ENCODE data around the gene GRIK2. TPM values are rescaled to one million over a fixed set of nuclear protein-coding genes. Genes with fewer than 3 reads are reported as not detected.

GRIK2 gene
- total RNA-seq, 1 experiment from 2014 or later, result 0.29 TPM

DNA sequence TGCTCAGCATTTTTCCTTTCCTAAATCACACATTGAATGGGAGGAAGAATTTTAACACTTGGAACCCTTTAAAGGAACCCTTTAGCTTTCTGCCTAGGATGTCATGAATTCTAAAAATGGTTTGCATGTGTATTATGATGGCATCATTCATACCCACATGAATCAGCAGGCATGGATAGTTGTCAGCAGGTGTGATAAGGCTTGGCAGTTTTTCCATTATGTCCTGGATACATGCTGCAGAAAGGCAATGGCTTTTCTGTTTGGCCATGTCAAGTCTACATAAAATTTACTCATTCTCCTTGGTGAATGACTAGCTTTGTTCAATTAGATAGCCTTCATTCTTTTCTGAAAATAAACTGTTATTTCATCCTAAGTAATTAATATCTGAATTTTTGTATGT, 353.7 kb downstream of the GRIK2 start:
- BruUV-seq (replicated peaks), result no TSS peak
- Histone ChIP-seq H3K9me3 (no peaks in the 10 kb centered on the region), H3K27me3 (replicated peaks; ENCODE audit: control insufficient read depth, insufficient read depth, low read length) (no peaks in the 10 kb centered on the region), H3K4me1 (no peaks in the 10 kb centered on the region), H3K4me3 (ENCODE audit: low read depth, low read length) (no peak overlapping the region), H3K36me3 (ENCODE audit: control insufficient read depth, insufficient read depth, low read length) (no peaks in the 10 kb centered on the region)
- POLR2A ChIA-PET, result no interaction called here
- Mint-ChIP-seq H3K27me3 (ENCODE audit: insufficient read depth, unreplicated experiment) (no peaks in the 10 kb centered on the region), H3K4me1 (ENCODE audit: low read depth, unreplicated experiment) (no peaks in the 10 kb centered on the region), H3K27ac (ENCODE audit: unreplicated experiment) (no peak overlapping the region), H3K4me3 (ENCODE audit: unreplicated experiment) (no peak overlapping the region), H3K36me3 (ENCODE audit: insufficient read depth, unreplicated experiment) (no peaks in the 10 kb centered on the region), H3K9me3 (ENCODE audit: unreplicated experiment) (no peaks in the 10 kb centered on the region)
- intact Hi-C loops (cut with micrococcal nuclease; ENCODE audit: unreplicated experiment), result no loop called here
- CTCF ChIA-PET, result no interaction called here
- no peak for DNase-seq
- TF ChIP-seq, protein P1, sequence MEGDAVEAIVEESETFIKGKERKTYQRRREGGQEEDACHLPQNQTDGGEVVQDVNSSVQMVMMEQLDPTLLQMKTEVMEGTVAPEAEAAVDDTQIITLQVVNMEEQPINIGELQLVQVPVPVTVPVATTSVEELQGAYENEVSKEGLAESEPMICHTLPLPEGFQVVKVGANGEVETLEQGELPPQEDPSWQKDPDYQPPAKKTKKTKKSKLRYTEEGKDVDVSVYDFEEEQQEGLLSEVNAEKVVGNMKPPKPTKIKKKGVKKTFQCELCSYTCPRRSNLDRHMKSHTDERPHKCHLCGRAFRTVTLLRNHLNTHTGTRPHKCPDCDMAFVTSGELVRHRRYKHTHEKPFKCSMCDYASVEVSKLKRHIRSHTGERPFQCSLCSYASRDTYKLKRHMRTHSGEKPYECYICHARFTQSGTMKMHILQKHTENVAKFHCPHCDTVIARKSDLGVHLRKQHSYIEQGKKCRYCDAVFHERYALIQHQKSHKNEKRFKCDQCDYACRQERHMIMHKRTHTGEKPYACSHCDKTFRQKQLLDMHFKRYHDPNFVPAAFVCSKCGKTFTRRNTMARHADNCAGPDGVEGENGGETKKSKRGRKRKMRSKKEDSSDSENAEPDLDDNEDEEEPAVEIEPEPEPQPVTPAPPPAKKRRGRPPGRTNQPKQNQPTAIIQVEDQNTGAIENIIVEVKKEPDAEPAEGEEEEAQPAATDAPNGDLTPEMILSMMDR (IDR thresholded peaks at IDR 0.05; ENCODE audit: insufficient read depth in 1 of 2, low read depth in 1 of 2, low read length in 1 of 2, severe bottlenecking in 1 of 2, unreplicated experiment in 1 of 2), result no peak

DNA sequence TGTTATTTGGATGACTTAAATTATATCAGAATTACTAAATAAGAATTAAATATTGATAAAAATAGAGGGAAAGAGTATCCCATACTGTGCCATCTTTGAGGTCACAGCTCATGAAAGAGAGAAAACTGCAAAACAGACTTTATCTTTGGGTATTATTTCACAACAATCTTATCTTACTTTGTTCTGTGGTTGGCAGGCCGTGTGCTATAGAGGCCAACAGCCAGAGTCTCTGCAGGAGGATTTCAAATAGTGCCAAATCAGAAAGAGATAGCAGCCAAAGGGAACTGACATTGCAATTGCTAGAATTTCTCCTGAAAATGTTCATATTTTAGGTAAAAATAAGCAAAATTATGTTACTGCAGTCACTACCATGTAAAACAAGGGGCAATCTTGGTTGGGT, 354.2 kb downstream of the GRIK2 start:
- ChIA-PET POLR2A (no interaction called here), CTCF (no interaction called here)
- Mint-ChIP-seq H3K9me3 (ENCODE audit: unreplicated experiment) (no peaks in the 10 kb centered on the region), H3K36me3 (ENCODE audit: insufficient read depth, unreplicated experiment) (no peaks in the 10 kb centered on the region), H3K27me3 (ENCODE audit: insufficient read depth, unreplicated experiment) (no peaks in the 10 kb centered on the region), H3K27ac (ENCODE audit: unreplicated experiment) (no peak overlapping the region), H3K4me1 (ENCODE audit: low read depth, unreplicated experiment) (no peaks in the 10 kb centered on the region), H3K4me3 (ENCODE audit: unreplicated experiment) (no peak overlapping the region)
- Histone ChIP-seq H3K27me3 (replicated peaks; ENCODE audit: control insufficient read depth, insufficient read depth, low read length) (no peaks in the 10 kb centered on the region), H3K36me3 (ENCODE audit: control insufficient read depth, insufficient read depth, low read length) (no peaks in the 10 kb centered on the region), H3K9me3 (no peaks in the 10 kb centered on the region), H3K4me3 (ENCODE audit: low read depth, low read length) (no peak overlapping the region), H3K4me1 (no peaks in the 10 kb centered on the region)
- intact Hi-C loops (cut with micrococcal nuclease; ENCODE audit: unreplicated experiment), result no loop called here
- no TSS peak for BruUV-seq (replicated peaks)
- DNase-seq, result no peak
- TF ChIP-seq, protein P1 (IDR thresholded peaks at IDR 0.05; ENCODE audit: insufficient read depth in 1 of 2, low read depth in 1 of 2, low read length in 1 of 2, severe bottlenecking in 1 of 2, unreplicated experiment in 1 of 2), result no peak

DNA sequence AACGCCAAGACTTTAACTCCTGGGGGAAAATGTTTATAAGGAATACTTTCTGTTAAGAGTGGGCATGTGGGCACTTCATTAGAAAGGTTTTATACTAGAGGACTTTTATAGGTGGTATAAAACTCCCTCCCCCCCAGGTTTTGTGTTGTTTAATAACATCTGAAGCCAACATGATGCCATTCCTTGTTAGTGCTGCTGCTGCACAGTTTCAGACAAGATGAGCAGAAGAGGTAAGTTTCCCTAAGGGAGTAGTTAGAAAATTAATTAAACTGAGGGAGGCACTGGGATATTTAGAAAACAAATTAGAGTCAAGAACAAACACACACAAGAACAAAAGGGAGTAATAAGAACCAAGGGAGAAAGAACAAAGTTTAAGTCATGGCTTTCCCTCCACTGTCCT, 362.4 kb downstream of the GRIK2 start:
- H3K27me3 Mint-ChIP-seq (ENCODE audit: insufficient read depth, unreplicated experiment), result no peaks in the 10 kb centered on the region
- no peaks in the 10 kb centered on the region for H3K36me3 ChIP-seq (ENCODE audit: control insufficient read depth, insufficient read depth, low read length)
- intact Hi-C loops (cut with micrococcal nuclease; ENCODE audit: unreplicated experiment), result no loop called here
- no peaks in the 10 kb centered on the region for H3K9me3 ChIP-seq
- CTCF ChIA-PET, result no interaction called here
- no peaks in the 10 kb centered on the region for H3K27me3 ChIP-seq (replicated peaks; ENCODE audit: control insufficient read depth, insufficient read depth, low read length)
- H3K4me1 Mint-ChIP-seq (ENCODE audit: low read depth, unreplicated experiment), result no peaks in the 10 kb centered on the region
- no peak for DNase-seq
- H3K9me3 Mint-ChIP-seq (ENCODE audit: unreplicated experiment), result no peaks in the 10 kb centered on the region
- TF ChIP-seq, protein P1 (IDR thresholded peaks at IDR 0.05; ENCODE audit: insufficient read depth in 1 of 2, low read depth in 1 of 2, low read length in 1 of 2, severe bottlenecking in 1 of 2, unreplicated experiment in 1 of 2), result no peak
- no TSS peak for BruUV-seq (replicated peaks)
- no peaks in the 10 kb centered on the region for H3K4me1 ChIP-seq
- H3K36me3 Mint-ChIP-seq (ENCODE audit: insufficient read depth, unreplicated experiment), result no peaks in the 10 kb centered on the region
- no peak overlapping the region for H3K27ac Mint-ChIP-seq (ENCODE audit: unreplicated experiment)
- POLR2A ChIA-PET, result no interaction called here
- H3K4me3 ChIP-seq (ENCODE audit: low read depth, low read length), result no peak overlapping the region
- H3K4me3 Mint-ChIP-seq (ENCODE audit: unreplicated experiment), result no peak overlapping the region
